ENCODE measurements around the gene AFAP1. TPM values are rescaled to one million over a fixed set of nuclear protein-coding genes. Genes with fewer than 3 reads are reported as not detected.

The AFAP1 gene
- polyA plus RNA-seq, 3 donors: not detected

DNA sequence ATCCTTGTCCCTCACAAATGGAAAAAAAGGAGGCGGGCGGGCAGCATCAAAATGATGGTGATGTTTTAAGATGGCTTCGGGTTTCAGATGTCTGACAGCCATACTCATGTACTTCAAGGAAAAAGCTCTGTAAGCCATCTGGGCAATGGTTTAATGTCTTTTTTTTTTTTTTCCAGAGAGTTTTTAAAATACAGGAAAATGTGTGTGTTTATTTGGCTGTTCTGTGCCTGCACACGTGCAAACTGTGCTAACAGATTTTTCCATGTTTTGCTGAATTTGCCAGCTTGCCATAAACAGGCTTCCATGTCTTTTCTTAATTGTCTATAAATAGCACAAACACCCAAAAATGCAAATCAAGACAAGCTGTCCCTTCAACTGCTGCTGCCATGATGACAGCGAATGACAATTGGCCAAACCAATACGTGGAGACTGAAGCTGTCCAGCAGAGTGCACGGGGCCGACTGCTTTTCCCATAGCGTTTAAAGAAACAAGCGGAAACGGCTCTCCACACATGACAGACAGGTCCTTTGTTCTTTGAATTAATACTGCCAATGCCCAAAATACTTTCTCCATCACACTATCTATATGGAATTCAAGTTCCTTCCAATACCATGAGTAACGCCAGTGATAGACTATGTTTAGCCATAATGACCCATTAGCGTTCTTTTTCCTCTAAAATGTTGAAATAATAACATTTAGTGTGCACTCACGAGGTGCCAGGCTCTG is 35.7 kb downstream of the AFAP1 start:
- TF ChIP-seq, protein P1, sequence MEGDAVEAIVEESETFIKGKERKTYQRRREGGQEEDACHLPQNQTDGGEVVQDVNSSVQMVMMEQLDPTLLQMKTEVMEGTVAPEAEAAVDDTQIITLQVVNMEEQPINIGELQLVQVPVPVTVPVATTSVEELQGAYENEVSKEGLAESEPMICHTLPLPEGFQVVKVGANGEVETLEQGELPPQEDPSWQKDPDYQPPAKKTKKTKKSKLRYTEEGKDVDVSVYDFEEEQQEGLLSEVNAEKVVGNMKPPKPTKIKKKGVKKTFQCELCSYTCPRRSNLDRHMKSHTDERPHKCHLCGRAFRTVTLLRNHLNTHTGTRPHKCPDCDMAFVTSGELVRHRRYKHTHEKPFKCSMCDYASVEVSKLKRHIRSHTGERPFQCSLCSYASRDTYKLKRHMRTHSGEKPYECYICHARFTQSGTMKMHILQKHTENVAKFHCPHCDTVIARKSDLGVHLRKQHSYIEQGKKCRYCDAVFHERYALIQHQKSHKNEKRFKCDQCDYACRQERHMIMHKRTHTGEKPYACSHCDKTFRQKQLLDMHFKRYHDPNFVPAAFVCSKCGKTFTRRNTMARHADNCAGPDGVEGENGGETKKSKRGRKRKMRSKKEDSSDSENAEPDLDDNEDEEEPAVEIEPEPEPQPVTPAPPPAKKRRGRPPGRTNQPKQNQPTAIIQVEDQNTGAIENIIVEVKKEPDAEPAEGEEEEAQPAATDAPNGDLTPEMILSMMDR (IDR thresholded peaks at IDR 0.05): no peak
- WGBS (ENCODE audit: insufficient coverage): 45% methylated on average over 8 of the region's 14 CpGs
- intact Hi-C loops (cut with micrococcal nuclease): no loop called here
- H3K79me2 ChIP-seq (ENCODE audit: insufficient read depth, low read length): no peaks in the 10 kb centered on the region
- H2AFZ ChIP-seq (ENCODE audit: insufficient read depth, low read depth, low read length, poor library complexity, severe bottlenecking): no peak overlapping the region
- no peaks in the 10 kb centered on the region for H3K36me3 Mint-ChIP-seq
- H3K4me3 Mint-ChIP-seq: no peak overlapping the region
- no peak overlapping the region for H3K27ac Mint-ChIP-seq
- no peak overlapping the region for H3K27ac ChIP-seq (ENCODE audit: low read depth in 1 of 2, low read length in 2 of 2)
- H3K36me3 ChIP-seq (replicated peaks in 1 of 2; ENCODE audit: control insufficient read depth in 1 of 2, insufficient read depth in 2 of 2, low read length in 2 of 2): no peaks in the 10 kb centered on the region
- H3K27me3 ChIP-seq (ENCODE audit: control insufficient read depth in 2 of 2, insufficient read depth in 2 of 2, low read length in 2 of 2): peaks cover 0 to 13% of the 10 kb centered on the region in 2 donors
- H3K9me3 Mint-ChIP-seq: peaks cover 0 to 2% (median 0%) of the 10 kb centered on the region in 7 donors
- no peak overlapping the region for H3K9ac ChIP-seq (ENCODE audit: insufficient read depth, low read length, poor library complexity, severe bottlenecking)
- H3K4me3 ChIP-seq (replicated peaks in 1 of 3; ENCODE audit: low read depth in 2 of 3, low read length in 3 of 3): no peak overlapping the region
- no peaks in the 10 kb centered on the region for H3K4me1 Mint-ChIP-seq
- peaks cover 19 to 38% (median 27%) of the 10 kb centered on the region in 3 donors for H3K27me3 Mint-ChIP-seq (ENCODE audit: low read depth in 3 of 3)
- no peaks in the 10 kb centered on the region for H3K9me3 ChIP-seq (replicated peaks in 1 of 2; ENCODE audit: control insufficient read depth in 1 of 2, insufficient read depth in 1 of 2, low read length in 2 of 2)
- no peak for DNase-seq
- no peak overlapping the region for H3K4me2 ChIP-seq (replicated peaks; ENCODE audit: extremely low read depth, low read length, poor library complexity, severe bottlenecking)
- no peaks in the 10 kb centered on the region for H4K20me1 ChIP-seq (ENCODE audit: insufficient read depth, low read length)
- H3K4me1 ChIP-seq (ENCODE audit: control insufficient read depth in 1 of 2, insufficient read depth in 2 of 2, low read length in 2 of 2): no peaks in the 10 kb centered on the region

DNA sequence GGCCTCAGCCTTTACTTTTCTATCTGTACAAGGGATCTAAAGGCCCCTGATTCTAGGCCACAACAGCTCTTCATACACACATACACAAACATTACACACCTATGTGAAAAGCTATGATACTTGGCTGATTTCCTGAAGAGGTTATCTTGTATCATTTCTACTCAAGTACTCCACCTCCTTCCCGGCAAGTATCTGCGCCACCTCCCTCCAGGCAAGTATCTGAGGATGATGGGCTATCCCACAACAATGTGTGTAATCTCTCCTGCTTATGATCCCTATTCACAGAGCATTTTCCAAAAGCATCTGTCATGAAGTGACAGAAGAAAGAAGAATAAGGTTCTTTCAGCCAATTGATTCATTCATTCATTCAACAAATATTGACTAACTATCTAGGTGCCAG is 36.8 kb downstream of the AFAP1 start:
- no peaks in the 10 kb centered on the region for H3K4me1 Mint-ChIP-seq
- peaks cover 19 to 38% (median 27%) of the 10 kb centered on the region in 3 donors for H3K27me3 Mint-ChIP-seq (ENCODE audit: low read depth in 3 of 3)
- intact Hi-C loops (cut with micrococcal nuclease): no loop called here
- no peak overlapping the region for H3K4me3 Mint-ChIP-seq
- H3K27ac ChIP-seq (ENCODE audit: low read depth in 1 of 2, low read length in 2 of 2): no peak overlapping the region
- H3K4me2 ChIP-seq (replicated peaks; ENCODE audit: extremely low read depth, low read length, poor library complexity, severe bottlenecking): no peak overlapping the region
- TF ChIP-seq, protein P1 (IDR thresholded peaks at IDR 0.05): no peak
- peaks cover 0 to 13% of the 10 kb centered on the region in 2 donors for H3K27me3 ChIP-seq (ENCODE audit: control insufficient read depth in 2 of 2, insufficient read depth in 2 of 2, low read length in 2 of 2)
- H3K9me3 ChIP-seq (replicated peaks in 1 of 2; ENCODE audit: control insufficient read depth in 1 of 2, insufficient read depth in 1 of 2, low read length in 2 of 2): no peaks in the 10 kb centered on the region
- no peaks in the 10 kb centered on the region for H3K36me3 ChIP-seq (replicated peaks in 1 of 2; ENCODE audit: control insufficient read depth in 1 of 2, insufficient read depth in 2 of 2, low read length in 2 of 2)
- no peak overlapping the region for H2AFZ ChIP-seq (ENCODE audit: insufficient read depth, low read depth, low read length, poor library complexity, severe bottlenecking)
- no peaks in the 10 kb centered on the region for H3K36me3 Mint-ChIP-seq
- H3K4me3 ChIP-seq (replicated peaks in 1 of 3; ENCODE audit: low read depth in 2 of 3, low read length in 3 of 3): no peak overlapping the region
- peaks cover 0 to 2% (median 0%) of the 10 kb centered on the region in 7 donors for H3K9me3 Mint-ChIP-seq
- H3K27ac Mint-ChIP-seq: no peak overlapping the region
- H3K4me1 ChIP-seq (ENCODE audit: control insufficient read depth in 1 of 2, insufficient read depth in 2 of 2, low read length in 2 of 2): no peaks in the 10 kb centered on the region
- no peaks in the 10 kb centered on the region for H3K79me2 ChIP-seq (ENCODE audit: insufficient read depth, low read length)
- no peaks in the 10 kb centered on the region for H4K20me1 ChIP-seq (ENCODE audit: insufficient read depth, low read length)
- DNase-seq: no peak
- H3K9ac ChIP-seq (ENCODE audit: insufficient read depth, low read length, poor library complexity, severe bottlenecking): no peak overlapping the region
- 80% methylated on average over 2 of the region's 2 CpGs for WGBS (ENCODE audit: insufficient coverage)
